ENCODE results near the gene GLT6D1.

The GLT6D1 gene

GRCh38 chr9:135620558-135620957 is 18.8 kb downstream of the GLT6D1 start:
- DNase-seq: no peak

DNA sequence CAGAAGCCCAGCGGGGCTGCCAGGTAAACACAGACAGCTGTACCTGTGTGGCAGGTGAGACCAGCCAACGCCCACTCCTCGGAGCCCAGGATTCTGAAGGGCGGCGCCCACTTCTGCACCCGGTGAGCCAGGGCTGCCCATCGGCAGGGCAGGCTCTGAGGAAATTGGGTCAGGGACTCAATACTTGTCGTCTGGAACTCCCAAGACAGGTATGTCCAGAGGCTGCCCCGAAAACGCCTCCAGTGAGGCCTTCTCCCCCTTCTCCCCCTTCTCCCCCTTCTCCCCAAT is 19.8 kb downstream of the GLT6D1 start:
- no peak for DNase-seq

GRCh38 chr9:135618866-135619598 is 20.3 kb downstream of the GLT6D1 start:
- no peak for DNase-seq

DNA sequence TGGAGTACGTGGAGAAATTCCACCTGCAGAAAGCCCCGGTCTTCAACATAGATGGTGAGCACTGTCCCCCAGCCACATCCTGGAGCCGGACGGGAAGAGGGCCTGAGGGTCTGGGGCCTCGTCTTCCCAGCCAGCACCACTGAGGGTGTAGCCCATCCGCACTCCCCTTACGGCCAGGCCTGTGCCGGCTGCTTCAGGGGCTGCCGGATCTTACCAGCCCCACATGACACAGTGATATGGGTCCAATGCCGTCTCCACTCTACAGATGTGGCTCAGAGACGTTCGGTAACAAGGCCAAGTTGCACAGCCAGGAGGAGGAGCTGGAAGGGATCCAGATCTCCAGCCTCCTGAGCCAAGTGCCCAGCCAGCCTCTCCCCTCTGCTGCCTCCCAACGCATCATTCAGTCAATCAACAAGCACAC is 21.3 kb downstream of the GLT6D1 start:
- no peak for DNase-seq

DNA sequence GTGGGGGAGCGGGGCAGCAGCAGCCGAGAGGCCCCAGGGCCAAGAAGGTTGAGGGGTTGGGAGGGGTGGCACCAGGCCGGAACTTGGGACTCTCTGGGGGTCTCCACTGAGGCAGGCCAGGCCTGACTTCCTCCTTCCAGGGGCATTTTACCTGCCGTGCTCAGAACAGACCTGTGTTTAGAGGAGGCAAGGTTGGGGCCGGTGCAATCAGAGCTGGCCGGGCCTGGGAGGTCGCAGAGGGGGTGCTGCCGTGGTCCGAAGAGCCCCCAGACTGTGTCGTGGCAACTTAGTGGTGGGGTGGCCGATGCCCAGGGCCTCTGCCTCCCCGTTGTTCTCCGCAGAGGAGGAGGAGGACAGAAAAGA is 21.8 kb downstream of the GLT6D1 start:
- no peak for DNase-seq

DNA sequence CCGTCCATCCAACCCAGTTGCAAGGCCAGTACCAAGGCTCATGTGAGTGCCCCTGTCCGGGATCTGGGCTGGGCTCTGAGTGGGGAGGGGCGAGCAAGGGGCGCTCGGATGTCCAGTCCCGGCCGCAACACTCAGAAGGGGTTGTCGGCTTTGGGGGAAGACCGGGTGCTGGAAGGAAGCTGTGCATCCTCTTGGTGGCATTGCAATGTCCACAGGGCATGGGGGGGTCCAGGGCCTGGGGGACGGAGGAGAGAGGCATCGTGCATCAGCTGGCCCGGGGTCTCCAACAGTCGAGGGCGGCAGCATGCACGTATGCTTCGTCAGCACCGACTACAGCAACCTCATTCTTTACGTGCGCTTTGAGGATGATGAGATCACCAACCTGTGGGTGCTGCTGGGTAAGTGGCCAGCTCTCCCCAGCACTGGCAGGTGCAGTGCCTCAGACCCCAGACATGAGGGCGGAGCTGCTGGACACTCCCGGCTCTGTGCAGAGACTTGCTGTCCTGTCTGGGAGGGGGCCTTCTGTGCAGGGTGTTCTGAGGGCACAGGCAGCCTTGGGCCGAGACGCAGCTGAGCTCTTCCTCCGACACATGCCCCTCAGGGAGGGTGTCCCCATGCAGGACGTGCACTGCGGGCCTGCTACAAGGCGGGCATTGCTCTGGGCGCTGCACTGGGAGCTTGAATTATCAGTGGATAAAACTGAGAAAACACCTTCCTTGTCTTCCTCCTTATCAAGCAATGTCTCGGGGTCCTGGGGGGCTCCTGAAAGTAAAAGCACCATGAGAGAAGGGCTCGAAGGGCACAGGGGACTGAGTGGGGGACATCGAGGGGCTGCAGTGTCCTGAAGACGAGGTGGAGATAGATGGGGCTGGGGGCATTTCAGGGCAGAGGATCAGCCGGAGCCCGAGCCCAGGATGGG is 22.5 kb downstream of the GLT6D1 start:
- DNase-seq: no peak

DNA sequence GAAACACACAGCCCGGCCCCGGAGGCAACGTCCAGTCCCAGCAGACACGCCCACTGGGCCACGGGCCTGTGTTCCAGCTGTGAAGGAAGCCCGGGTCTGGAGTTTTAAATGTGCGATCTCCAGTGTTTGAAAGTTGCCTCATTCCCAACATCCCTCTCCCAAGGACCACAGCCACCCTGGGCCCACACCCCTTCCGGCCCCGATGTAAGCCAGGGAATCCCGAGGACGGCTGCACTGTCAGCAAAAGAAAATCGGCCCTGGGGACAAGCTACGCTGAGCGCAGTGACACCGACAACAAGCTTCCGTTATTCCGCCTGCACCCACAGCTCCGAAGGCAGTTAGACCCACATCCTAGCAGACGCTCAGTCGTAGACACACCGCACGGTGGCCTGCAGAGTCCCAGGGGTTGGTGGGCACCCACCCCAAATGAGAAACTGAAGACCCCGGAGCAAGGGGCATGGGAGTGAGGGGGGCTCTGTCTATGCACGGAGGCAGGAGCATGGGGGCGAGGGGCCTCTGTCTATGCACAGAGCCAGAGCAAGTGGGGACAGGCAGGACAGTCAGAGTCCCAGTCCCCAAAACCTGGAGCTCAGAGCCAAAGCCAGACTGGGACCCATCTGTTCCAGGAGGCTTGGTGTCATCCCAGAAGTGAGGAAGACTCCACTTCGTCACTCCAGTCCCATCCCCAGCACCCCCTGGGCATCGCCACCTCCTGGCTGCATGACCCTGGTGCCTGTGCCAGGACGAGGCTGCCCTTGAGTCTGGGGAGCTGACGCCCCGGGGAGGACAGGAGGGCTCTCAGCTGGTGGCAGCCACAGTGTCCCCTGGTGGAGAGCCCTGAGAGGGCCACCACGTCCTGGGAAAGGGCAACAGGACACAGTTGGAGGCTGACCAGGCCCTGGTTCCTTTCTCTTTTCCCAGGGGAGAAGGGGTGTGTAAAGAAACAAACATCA is 23.4 kb downstream of the GLT6D1 start:
- no peak for DNase-seq

- DNase-seq: no peak
These were observed 24.3 kb downstream of the GLT6D1 start for GRCh38 chr9:135614821-135615665.

DNA sequence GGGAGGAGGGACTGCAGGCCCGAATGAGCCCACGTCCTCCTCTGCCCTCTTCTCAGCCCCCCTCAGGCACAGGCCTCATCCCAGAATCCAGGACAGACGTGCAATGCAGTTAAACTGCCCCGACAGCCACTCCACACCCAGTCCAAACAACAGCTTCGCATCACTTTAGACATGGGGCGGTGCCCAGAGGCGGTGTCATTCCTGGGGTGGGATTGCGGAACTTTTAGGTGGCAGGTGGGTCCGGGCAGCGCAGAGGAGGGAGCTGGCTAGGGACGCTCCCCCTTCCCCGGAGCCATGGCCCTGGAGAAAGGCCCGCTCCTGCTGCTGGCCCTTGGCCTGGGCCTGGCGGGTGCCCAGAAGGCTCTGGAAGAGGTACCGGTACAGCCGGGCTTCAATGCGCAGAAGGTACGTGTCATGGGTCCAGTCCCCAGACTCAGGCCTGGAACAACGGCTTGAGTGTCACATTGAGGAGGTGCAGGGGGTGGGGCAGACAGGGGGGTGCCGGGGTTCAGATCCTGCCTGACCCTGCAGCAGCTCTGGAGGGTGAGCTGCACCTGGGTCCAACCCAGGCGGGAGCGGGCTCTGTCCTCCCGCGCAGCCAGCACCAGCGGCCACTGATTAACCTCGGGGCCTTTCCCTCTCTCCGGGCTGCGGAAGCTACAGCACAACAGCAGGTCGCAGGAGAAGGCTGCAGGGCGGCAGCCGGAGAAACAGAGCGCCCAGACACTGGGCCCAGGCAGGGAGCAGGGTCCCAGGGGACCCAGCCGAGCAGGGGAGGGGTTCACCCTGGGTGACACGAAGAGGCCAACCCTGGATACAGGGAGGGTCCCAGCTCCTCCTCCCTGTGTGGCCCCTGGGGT is 25.2 kb downstream of the GLT6D1 start:
- DNase-seq: no peak

DNA sequence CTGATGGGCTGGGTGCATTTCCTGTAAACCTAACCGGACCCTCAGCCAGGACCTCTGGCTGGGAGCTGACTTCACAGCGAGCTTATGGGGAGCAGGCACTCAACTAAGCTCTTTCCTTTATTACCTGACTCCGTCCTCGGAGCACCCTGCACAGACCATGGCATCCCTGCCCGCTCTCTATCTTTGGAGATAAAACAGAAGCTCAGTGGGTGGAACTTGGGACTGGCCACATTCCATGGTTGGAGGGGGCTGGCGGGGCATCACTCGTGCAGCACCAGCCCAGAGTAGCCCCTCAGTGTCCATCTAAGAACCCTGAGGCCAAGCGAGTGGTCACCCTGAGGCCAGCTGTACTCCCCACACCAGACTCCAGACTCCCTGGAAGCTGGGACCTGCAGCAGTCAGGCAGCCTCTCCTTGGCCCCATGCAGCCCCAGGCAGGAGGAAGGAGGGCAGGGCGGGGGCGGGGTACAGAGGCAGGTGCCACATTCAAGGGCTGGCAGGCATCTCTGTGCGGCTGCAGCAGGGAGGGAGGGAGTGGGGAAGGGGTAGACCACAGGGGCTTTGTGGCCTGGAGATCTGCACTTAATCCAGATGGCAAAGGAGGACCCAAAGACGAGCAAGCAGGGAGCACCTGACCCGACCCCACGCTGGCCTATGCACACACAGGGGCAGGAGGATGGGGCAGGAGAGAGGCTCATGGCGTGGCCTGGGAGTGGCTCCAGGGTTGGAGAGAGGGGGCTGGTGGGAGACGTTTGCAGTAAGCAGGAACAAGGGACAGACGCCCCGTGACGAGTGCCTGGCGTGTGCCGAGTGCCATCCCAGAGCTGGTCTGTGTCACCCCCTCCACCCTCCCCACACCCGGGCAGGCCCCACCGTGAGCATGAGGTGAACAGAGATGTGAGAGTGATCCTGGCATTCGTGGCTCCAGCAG is 26.1 kb downstream of the GLT6D1 start:
- no peak for DNase-seq

GRCh38 chr9:135612437-135612836 is 26.9 kb downstream of the GLT6D1 start:
- DNase-seq: no peak

- DNase-seq: no peak
These were observed 27.5 kb downstream of the GLT6D1 start for GRCh38 chr9:135611875-135612209.

DNA sequence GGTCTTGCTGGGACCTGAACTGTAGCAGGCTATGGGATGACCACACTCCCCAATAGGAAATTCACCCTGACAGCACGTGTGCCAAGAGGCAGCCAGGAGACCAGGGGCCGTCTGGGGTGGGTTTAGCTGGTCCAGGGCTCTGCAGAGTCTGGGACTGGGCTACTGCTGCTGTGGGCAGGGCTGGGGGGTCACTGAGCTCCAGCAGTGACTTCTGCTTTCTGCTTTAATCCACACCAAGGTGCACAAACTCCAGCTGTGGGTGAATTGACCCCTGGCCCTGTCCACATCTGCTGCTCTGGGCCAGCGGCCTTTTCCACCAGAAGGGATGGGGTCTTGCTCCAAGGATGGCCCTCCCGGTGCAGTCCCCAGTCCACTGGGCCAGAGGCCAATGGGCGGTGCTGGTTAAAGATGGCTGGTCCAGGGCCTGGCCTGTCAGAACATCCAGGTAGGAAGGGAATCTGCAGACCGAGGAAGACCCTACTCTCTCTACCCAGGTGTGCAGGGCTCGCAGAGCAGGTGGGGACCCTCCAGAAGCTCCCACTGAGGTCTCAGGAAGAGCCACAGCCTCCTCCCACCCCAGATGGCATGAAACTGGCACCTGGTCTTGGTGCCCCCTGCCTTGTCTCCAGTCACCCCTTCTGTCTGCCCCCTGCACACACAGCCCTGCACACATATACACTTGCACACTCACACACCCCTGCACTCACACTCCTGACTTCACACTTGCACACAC is 28.0 kb downstream of the GLT6D1 start:
- no peak for DNase-seq

- no peak for DNase-seq
These were observed 28.8 kb downstream of the GLT6D1 start for GRCh38 chr9:135610290-135611141.

DNA sequence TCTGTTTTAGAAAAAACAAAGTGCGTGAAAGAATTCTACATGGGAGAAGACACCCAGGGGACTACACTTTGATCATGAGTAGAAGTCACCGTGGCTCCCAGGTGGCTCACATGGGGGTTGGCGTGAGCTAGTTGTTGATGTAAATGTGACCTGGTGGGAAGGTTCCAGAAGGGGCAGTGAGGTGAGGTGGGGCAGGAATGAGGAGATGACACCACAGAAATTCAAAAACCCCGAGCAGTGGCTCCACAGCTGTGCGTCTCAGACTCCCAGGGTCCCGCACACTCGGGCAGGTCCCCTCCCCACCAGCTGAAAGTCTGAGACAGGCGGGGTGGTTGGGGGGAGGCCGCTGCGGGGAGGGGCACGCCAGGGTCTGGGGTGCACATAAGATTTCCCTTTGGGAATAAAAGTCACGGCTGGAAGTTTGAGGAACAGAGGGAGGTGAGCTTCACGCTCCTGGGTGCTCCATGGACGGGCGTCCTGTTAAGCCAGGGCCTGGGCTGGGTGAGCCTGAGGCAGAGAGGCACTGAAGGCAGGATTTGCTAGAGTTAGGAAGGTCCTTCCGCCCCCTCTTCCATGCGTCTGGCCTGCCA is 29.9 kb downstream of the GLT6D1 start:
- DNase-seq: no peak

DNA sequence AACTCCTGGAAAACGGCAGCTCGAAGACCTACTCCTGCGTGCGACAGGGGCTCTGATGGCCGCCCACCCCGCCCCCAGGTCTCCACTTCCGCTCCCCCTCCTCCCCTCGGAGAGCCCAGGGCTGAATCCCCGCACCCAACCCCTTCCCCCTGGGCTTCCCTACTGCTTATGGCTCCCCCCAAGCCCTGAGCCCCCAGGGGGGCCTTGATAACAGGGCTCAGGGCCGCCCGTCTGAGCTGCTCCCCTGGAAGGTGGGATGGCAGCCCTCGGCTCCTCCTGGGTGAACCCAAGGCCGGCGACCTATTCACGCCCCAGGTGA is 30.4 kb downstream of the GLT6D1 start:
- DNase-seq: no peak

DNA sequence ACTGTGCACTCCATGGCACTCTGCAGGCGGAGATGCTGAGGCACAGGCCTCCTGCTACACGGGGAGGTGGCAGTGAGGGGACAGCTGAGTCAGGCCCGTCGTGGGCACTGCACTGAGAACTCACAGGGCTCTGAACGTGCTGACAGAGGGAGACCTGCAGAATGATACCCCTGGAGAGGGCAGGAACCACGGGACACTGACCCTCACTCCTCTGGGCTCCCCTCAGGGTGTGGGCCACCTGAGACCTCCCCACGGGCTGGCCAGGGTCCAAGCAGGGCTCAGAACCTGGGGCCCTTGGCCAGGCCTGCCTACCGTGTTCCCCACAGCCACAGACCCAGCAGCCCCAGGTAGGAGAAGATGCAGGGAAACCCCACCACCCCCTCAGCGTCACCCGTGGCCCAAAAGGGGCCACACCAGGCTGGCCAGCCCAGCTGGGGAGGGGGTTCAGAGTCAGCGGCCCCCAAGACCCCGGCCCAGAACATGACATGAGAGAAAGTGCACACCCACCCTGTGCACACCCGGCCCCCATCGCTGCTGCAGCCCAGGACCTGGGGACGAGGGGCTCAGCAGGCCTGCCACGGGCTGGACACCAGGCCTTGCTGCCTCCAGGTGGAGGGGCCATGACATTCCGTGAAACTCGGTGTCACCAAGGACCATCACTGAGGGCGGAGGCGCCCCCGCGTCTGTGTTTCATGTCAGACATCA is 30.9 kb downstream of the GLT6D1 start:
- no peak for DNase-seq

Data from NCI-H2107 (cell line).